ENCODE measurements around the gene HNF4A. TPM values are rescaled to one million over a fixed set of nuclear protein-coding genes. Genes with fewer than 3 reads are reported as not detected.

The HNF4A gene
- total and polyA plus RNA-seq, 2 of the 13 experiments (the other 11 are each of a cell fraction or from before 2014, with no cell fraction given), result 80.9 to 169 TPM

GRCh38 chr20:44430270-44431065 is 75.0 kb downstream of the HNF4A start (continued):
- TF ChIP-seq, protein P1, sequence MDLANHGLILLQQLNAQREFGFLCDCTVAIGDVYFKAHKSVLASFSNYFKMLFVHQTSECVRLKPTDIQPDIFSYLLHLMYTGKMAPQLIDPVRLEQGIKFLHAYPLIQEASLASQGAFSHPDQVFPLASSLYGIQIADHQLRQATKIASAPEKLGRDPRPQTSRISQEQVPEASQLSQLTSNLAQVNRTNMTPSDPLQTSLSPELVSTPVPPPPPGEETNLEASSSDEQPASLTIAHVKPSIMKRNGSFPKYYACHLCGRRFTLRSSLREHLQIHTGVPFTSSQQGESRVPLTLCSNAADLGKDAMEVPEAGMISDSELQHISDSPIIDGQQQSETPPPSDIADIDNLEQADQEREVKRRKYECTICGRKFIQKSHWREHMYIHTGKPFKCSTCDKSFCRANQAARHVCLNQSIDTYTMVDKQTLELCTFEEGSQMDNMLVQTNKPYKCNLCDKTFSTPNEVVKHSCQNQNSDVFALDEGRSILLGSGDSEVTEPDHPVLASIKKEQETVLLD (CRISPR knock-in tag; IDR thresholded peaks at IDR 0.05; ENCODE audit: low read depth), result peak; percentile 54; the same call in 1 of the 2 replicates
- TF ChIP-seq GZF1 (CRISPR knock-in tag; IDR thresholded peaks at IDR 0.05) (no peak), ZNF672 (CRISPR knock-in tag; IDR thresholded peaks at IDR 0.05) (peak; percentile 74; the same call in 1 of the 2 replicates), ZNF841 (CRISPR knock-in tag; IDR thresholded peaks at IDR 0.05; ENCODE audit: borderline replicate concordance) (0 out of 2 replicates have a peak, but pooled peaks have one; percentile 33), CBX5 (CRISPR knock-in tag; IDR thresholded peaks at IDR 0.05; ENCODE audit: borderline replicate concordance) (no peak), ZNF180 (CRISPR knock-in tag; IDR thresholded peaks at IDR 0.05; ENCODE audit: borderline replicate concordance, low read depth) (no peak), FOXK1 (CRISPR knock-in tag; IDR thresholded peaks at IDR 0.05; ENCODE audit: borderline replicate concordance, low read depth) (no peak), PAF1 (CRISPR knock-in tag; IDR thresholded peaks at IDR 0.05) (peak; percentile 81), YEATS2 (CRISPR knock-in tag; IDR thresholded peaks at IDR 0.05; ENCODE audit: borderline replicate concordance) (0 out of 2 replicates have a peak, but pooled peaks have one; percentile 45), ZC3H13 (CRISPR knock-in tag; IDR thresholded peaks at IDR 0.05) (peak; percentile 99), GATA4 (IDR thresholded peaks at IDR 0.05; ENCODE audit: borderline replicate concordance, low read depth) (0 out of 2 replicates have a peak, but pooled peaks have one; percentile 12), THAP8 (CRISPR knock-in tag; IDR thresholded peaks at IDR 0.05; ENCODE audit: borderline replicate concordance) (no peak), ZNF124 (CRISPR knock-in tag; IDR thresholded peaks at IDR 0.05) (no peak), ELF3 (CRISPR knock-in tag; IDR thresholded peaks at IDR 0.05) (no peak), ZNF263 (CRISPR knock-in tag; IDR thresholded peaks at IDR 0.05) (0 out of 2 replicates have a peak, but pooled peaks have one; percentile 17), ZNF724P (CRISPR knock-in tag; IDR thresholded peaks at IDR 0.05; ENCODE audit: borderline replicate concordance) (0 out of 2 replicates have a peak, but pooled peaks have one; percentile 23), ZNF781 (CRISPR knock-in tag; IDR thresholded peaks at IDR 0.05; ENCODE audit: borderline replicate concordance, not compliant biosample characterization) (peak; percentile 16), NFYB (CRISPR knock-in tag; IDR thresholded peaks at IDR 0.05) (0 out of 2 replicates have a peak, but pooled peaks have one; percentile 12), ZNF703 (CRISPR knock-in tag; IDR thresholded peaks at IDR 0.05; ENCODE audit: borderline replicate concordance) (no peak)
- TF ChIP-seq, protein P2, sequence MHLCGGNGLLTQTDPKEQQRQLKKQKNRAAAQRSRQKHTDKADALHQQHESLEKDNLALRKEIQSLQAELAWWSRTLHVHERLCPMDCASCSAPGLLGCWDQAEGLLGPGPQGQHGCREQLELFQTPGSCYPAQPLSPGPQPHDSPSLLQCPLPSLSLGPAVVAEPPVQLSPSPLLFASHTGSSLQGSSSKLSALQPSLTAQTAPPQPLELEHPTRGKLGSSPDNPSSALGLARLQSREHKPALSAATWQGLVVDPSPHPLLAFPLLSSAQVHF (CRISPR knock-in tag; IDR thresholded peaks at IDR 0.05), result peak; percentile 83; the same call in 1 of the 2 replicates
- TF ChIP-seq, protein P3, sequence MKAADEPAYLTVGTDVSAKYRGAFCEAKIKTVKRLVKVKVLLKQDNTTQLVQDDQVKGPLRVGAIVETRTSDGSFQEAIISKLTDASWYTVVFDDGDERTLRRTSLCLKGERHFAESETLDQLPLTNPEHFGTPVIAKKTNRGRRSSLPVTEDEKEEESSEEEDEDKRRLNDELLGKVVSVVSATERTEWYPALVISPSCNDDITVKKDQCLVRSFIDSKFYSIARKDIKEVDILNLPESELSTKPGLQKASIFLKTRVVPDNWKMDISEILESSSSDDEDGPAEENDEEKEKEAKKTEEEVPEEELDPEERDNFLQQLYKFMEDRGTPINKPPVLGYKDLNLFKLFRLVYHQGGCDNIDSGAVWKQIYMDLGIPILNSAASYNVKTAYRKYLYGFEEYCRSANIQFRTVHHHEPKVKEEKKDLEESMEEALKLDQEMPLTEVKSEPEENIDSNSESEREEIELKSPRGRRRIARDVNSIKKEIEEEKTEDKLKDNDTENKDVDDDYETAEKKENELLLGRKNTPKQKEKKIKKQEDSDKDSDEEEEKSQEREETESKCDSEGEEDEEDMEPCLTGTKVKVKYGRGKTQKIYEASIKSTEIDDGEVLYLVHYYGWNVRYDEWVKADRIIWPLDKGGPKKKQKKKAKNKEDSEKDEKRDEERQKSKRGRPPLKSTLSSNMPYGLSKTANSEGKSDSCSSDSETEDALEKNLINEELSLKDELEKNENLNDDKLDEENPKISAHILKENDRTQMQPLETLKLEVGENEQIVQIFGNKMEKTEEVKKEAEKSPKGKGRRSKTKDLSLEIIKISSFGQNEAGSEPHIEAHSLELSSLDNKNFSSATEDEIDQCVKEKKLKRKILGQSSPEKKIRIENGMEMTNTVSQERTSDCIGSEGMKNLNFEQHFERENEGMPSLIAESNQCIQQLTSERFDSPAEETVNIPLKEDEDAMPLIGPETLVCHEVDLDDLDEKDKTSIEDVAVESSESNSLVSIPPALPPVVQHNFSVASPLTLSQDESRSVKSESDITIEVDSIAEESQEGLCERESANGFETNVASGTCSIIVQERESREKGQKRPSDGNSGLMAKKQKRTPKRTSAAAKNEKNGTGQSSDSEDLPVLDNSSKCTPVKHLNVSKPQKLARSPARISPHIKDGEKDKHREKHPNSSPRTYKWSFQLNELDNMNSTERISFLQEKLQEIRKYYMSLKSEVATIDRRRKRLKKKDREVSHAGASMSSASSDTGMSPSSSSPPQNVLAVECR (CRISPR knock-in tag; IDR thresholded peaks at IDR 0.05; ENCODE audit: borderline replicate concordance), result peak; percentile 25
